Stimulated activated CD4-positive, alpha-beta T cell treated with anti-CD3 and anti-CD28 coated beads, Interleukin-15, amount 100 ng/mL, for 1 hour (primary cell): Measurements from ENCODE around the gene IQSEC2.

Source experiments
- DNase-seq, 2 donors: peaks; one replicate each; pipeline ENCODE4 v3.0.0-alpha.2; 2020; ENCODE audit warnings: low read depth in 1 of 2, low spot score in 1 of 2

Gene IQSEC2

GRCh38 chrX:53281321-53281822, at the start of gene IQSEC2:
TSS of gene IQSEC2 (minus strand) at chrX:53281584.
- no peak for DNase-seq

DNA sequence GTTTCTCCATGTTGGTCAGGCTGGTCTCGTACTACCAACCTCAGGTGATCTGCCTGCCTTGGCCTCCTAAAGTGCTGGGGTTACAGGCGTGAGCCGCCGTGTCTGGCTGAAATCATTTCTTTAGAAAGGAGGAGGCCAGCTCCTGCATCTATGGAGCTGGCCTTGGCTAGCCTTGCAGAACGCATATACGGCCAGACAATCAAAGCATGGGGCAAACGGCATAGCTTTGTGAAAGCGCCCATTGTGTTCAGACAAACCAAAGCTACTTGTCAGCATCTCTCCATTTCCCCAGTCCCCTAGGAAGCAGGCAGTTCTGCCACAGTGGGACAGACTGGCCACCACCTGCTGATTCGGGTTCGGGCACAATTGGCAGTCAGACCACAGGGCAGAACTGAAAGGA, 48.9 kb upstream of the IQSEC2 start:
- DNase-seq, result no peak

DNA sequence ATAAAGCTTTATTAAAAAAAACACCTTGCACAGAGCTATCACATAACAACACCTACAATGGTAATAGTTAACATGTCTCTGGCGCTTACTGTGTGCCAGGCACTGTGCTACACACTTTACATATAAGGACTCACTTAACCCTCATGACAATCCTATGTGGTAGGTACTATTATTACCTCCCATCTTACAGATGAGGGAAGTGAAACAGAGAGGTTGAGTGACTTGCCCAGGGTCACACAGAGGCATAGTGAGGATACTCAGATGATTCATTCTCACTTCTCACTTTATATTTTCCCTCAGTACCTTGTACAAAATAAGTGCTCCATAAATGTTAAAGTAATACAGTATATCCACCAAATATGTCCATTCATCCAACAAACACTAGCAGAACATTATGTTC, 43.4 kb upstream of the IQSEC2 start:
- DNase-seq, result no peak

DNA sequence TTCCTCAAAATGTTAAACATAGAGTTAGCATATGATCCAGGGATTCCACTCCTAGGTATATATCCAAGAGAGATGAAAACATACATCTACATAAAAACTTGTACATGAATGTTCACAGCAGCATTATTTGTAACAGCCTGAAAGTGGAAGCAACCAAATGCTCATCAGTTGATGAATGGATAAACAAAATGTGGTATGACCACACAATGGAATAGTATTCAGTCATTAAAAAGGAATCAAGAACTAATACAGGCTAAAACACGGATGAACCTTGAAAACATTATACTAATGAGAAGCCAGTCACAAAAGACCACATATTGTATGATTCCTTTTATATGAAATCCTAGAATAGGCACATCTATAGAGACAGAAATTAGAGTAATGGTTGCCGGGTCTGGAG, 42.7 kb upstream of the IQSEC2 start:
- no peak for DNase-seq

DNA sequence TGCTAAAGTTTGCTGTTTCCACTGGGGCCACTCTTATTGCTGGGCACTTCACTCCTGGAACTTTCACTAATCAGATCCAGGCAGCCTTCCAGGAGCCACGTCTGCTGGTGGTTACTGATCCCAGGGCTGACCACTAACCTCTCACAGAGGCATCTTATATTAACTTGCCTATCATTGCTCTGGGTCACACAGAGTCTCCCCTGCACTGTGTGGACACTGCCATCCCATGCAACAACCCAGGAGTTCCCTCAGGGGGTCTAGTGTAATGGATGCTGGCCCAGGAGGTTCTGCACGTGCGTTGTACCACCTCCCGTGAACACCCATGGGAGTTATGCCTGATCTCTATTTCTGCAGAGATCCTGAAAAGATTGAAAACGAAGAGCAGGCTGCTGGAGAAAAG, 41.8 kb upstream of the IQSEC2 start:
- no peak for DNase-seq

DNA sequence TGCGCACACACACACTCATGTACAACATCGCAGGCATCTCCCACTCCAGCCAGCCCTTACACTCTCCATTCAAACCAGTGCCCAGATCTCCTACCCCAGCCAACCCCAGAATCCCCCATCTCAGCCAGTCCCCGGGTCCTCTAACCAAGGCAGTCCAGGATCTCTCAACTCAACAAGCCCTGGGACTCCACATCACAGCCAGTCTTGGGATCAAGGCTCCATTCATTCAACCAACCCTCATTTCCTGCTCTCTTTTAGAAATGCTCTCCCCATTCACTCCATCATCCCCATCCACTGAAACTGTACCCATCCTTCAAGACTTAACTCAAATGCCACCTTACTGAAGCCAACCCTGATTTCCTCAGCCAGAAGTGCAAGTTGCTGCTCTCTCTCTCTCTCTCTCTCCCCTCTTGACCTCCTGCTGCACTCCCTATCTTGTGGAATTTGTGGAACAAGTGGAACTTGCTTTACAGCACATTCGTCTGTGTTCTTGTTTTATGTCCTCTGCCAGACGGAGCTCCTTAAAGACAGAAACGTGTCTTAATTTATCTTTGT, 40.6 kb upstream of the IQSEC2 start:
- no peak for DNase-seq

GRCh38 chrX:53321230-53321942, 40.0 kb upstream of the IQSEC2 start:
- no peak for DNase-seq

DNA sequence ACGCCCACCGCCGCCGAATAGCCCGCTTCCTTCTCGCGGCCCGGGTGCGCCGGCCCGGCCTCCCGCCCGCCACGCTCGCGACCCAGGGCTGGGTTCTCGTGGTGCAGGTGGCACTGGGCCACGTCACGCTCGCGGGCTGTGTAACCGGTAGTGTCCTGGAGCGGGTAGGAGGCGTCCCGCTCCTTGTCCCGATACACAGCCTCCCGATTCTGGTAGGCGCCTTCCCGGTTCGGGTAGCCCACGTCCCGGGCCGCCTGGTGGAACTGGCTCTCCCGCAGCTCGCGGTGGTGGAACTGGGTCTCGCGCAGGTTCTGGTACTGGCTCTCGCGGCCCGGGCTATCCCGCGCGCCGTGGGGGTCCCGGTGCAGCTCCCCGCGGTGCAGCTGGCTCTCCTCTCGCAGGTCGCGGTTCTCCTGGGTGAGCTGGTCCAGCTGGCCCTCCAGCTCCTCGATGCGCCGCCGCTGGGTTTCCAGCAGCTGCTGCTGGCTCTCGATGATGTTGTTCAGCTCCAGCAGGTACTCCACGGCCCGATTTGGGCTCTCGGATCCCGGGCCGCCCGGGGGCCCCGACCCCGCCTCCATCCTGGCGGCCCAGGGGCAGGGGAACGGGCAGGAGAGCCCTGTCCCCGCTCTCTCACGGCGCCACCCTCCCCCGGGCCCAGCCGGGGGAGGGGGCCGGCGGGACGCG, 39.3 kb upstream of the IQSEC2 start:
- no peak for DNase-seq

- no peak for DNase-seq
These were observed 38.5 kb upstream of the IQSEC2 start for GRCh38 chrX:53319614-53320542.

- DNase-seq, result no peak
These were observed 37.5 kb upstream of the IQSEC2 start for GRCh38 chrX:53318766-53319353.

DNA sequence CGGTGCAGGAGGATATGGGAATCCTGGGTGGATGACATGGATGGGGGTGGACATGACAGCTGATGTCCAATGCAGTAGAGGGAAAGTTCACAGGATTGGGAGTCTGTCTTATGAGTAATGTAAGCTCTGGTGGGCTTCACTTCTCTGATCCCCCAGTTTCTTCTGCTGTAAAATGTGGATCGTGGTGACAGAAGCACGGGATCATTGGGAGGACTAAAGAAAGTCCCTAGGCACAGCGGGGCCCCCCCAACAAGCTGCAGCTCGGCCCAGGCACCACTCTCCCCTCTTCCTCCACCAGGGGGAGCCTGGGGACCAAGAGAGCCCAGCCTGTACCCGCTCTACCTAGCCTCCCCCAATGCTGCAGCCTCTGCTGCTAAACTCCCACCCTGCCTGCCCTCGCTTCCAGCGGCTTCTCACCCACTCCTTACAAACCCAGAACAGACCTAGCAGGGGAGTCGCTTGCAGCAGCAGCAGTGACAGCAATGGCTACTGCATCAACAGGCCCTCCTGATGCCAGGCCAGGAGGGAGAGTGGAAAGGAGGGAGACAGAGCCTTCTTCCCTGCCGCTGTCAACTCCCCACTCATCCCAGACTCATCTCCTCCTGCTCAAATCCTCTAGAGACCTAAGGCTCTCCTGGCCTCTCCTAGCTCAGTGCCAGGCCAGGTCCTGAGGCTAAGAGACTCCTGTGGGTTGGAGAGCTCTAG, 36.1 kb upstream of the IQSEC2 start:
- peak; percentile 43 to 50 for DNase-seq

GRCh38 chrX:53316860-53317237, 35.5 kb upstream of the IQSEC2 start:
- no peak for DNase-seq

- no peak for DNase-seq
These were observed 34.9 kb upstream of the IQSEC2 start for GRCh38 chrX:53316111-53316859.

DNA sequence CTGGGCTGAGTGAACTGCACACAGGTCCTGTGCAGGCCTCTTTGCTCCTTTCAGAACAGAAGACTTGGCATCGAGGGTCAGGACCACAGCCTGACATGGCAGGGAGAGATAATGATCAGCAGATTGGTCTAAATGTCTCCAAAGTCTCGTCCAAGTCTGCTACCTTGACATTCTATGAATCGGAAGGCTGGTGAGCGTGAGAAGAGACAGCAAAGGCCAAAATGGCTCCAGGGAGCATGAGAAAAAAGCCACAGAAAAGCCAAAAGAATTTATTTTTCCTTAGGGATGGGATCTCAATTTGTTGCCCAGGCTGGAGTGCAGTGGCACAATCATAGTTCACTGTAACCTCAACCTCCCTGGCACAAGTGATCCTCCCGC, 32.3 kb upstream of the IQSEC2 start:
- DNase-seq, result no peak

DNA sequence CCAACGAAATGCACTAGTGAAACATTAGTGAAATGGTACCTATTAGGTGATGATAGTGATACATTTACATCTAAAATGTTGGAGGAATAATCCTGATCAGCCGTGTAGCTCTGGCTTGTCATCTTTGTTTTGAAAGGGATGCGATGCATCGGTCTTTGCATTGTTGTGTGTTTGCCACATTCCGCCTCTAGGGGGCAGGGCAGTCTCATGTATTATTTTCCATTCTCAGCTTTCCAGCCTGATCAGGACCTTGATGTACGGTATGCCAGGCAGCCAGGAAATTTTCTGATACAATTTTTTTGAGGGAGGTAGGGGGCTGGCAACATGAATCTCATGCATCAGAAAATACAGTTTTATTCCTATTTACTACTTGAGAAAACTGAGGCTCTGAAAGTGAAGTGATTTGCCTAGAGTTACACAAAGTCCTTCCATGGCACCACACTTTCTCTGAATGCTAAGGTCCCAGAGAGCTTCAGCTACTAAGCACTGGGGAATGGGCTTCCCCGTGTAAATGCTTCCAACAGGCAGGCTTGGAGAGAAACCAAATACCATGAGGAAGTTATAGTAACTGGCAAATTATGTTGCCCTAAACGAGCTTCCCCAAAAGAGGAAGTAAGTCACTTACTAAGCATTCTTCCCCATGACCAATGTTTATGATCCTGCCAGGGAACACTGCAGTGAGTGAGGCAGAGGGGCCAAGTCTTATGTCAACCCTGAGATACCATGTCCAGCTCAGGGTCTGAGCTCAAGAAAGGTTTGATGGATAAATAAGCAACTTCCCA, 31.8 kb upstream of the IQSEC2 start:
- DNase-seq, result peak; percentile 21 to 25

DNA sequence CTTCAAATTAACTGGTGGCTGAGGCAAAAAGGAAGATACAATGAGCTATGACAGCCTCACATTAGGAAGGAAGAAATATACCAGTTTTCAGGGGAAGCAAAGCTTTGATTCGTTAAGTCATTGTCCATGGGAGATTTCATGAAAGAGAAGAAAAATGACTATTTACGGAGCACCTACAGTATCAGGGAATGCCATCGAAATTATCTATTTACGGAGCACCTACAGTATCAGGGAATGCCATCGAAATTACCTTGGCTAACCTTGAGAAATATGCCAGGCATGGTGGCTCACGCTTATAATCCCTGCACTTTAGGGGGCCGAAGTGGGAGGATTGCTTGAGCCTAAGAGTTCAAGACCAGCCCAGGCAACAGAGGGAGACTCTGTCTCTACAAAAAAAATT, 28.5 kb upstream of the IQSEC2 start:
- no peak for DNase-seq

GRCh38 chrX:53308836-53309235, 27.5 kb upstream of the IQSEC2 start:
- DNase-seq, result no peak

GRCh38 chrX:53305996-53306937, 24.9 kb upstream of the IQSEC2 start:
- no peak for DNase-seq
